Gastrocnemius medialis (tissue), 4 donors: Measurements from ENCODE around the gene PFKFB4. TPM values are rescaled to one million over a fixed set of nuclear protein-coding genes. Genes with fewer than 3 reads are reported as not detected.

Experiments
- ATAC-seq, 2 donors: fragments of 150-250 bp; one replicate each; pipeline ENCODE4 v1.9.1; 2016
- DNase-seq, 2 donors: peaks; one replicate each; pipeline ENCODE4 v3.0.0-alpha.2; 2019
- H3K27ac ChIP-seq, 4 donors: fragments of 200-600 bp; sonication (generic); 1 replicate in 1 of 4; 2 replicates in 3 of 4; pipeline ENCODE4 v1.5.1; 2016 to 2018; ENCODE audit warnings: mild to moderate bottlenecking in 2 of 4, moderate library complexity in 1 of 4
- H3K27me3 ChIP-seq, 3 donors: fragments of 200-600 bp; sonication (generic) in 2 of 3; 1 replicate in 1 of 3; 2 replicates in 2 of 3; pipeline versions ENCODE4 v1.5.1 to v1.6.0; 2016 to 2019; ENCODE audit warnings: mild to moderate bottlenecking in 1 of 3, moderate library complexity in 1 of 3
- H3K36me3 ChIP-seq, 2 donors: fragments of 200-600 bp; sonication (generic) in 1 of 2; one replicate each; pipeline ENCODE4 v1.5.1; 2017 to 2018
- H3K4me1 ChIP-seq, 2 donors: fragments of 200-600 bp; sonication (generic) in 1 of 2; one replicate each; pipeline ENCODE4 v1.5.1; 2016 to 2017; ENCODE audit warnings: mild to moderate bottlenecking in 2 of 2
- H3K4me3 ChIP-seq, 4 donors: fragments of 200-600 bp; sonication (generic) in 3 of 4; 1 replicate in 1 of 4; 2 replicates in 3 of 4; pipeline ENCODE4 v1.5.1; 2016 to 2019; ENCODE audit warnings: mild to moderate bottlenecking in 2 of 4
- H3K9me3 ChIP-seq, 3 donors: fragments of 200-600 bp; sonication (generic) in 2 of 3; 1 replicate in 1 of 3; 2 replicates in 2 of 3; pipeline ENCODE4 v1.5.1; 2016 to 2019
- CTCF ChIP-seq, 5 experiments: fragments of 450-650 bp in 3 of 5; fragments of 200-600 bp in 2 of 5; sonication (generic) in 2 of 5; IDR thresholded peaks in 4 of 5; conservative IDR thresholded peaks in 1 of 5; 1 replicate in 4 of 5; 2 replicates in 1 of 5; pipeline ENCODE4 v1.5.1; 2016 to 2019; ENCODE audit warnings: antibody characterized with exemption in 5 of 5, mild to moderate bottlenecking in 3 of 5, moderate library complexity in 3 of 5
- POLR2A ChIP-seq, 2 donors: fragments of 450-650 bp; IDR thresholded peaks; one replicate each; pipeline ENCODE4 v1.6.1; 2017; ENCODE audit warnings: antibody characterized with exemption in 2 of 2, mild to moderate bottlenecking in 2 of 2, moderate library complexity in 2 of 2
- in situ Hi-C, 4 donors: fragments of 200-750 bp; cut with MboI; loops; one replicate each; pipeline versions ENCODE4 v1.15.0 to v1.8.0; 2017; ENCODE audit warnings: low sequenced_read_pairs in 4 of 4
- intact Hi-C: fragments of 100-400 bp; cut with DNase I; formaldehyde crosslinking; loops from one replicate; pipeline ENCODE4 v1.15.1; 2023; ENCODE audit warnings: low total_unique reads
- total RNA-seq, 4 donors: library from RNA; depleted of rRNA; stranded (reverse); fragments of >200 nt; gene quantifications; one replicate each; pipeline versions ENCODE4 v1.1.0 to v1.2.3, GENCODE V29; 2016

PFKFB4 gene
- total RNA-seq, 4 donors from 2014 or later = 0.87 to 2.6 (median 1.7) TPM

GRCh38 chr3:48472923-48473616 is 83.5 kb downstream of the PFKFB4 start:
- peak overlapping the region; percentile 62 to 79 (median 65) for H3K4me3 ChIP-seq
- H3K4me1 ChIP-seq = peaks cover 30 to 31% of the 10 kb centered on the region in 2 donors
- ATAC-seq = peak; percentile 78 to 81
- no peaks in the 10 kb centered on the region for H3K9me3 ChIP-seq
- H3K27me3 ChIP-seq = no peaks in the 10 kb centered on the region
- intact Hi-C loops = no loop called here
- peak overlapping the region; percentile 87 to 100 (median 90) for H3K27ac ChIP-seq
- DNase-seq = peak; percentile 66 to 75
- TF ChIP-seq CTCF (IDR thresholded peaks at IDR 0.05 in 4 of 5, conservative IDR thresholded peaks at IDR 0.05 in 1 of 5) = peak; percentile 22 to 56 (median 42)
- TF ChIP-seq POLR2A (IDR thresholded peaks at IDR 0.05) = peak; percentile 45 to 76
- peaks cover 0 to 9% of the 10 kb centered on the region in 2 donors for H3K36me3 ChIP-seq
- in situ Hi-C loops = no loop called here

DNA sequence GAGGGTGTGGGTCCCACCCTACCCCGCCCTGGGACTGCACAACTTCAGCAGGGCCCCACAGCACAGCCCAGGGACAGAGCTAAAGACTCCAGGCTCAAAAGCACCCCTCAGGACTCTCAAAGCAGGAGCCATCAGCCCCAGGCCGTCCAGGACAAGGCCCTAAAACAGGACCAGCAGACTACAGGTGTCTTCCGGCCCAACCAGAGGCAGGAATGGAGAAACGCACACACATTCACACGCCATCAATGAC is 84.0 kb downstream of the PFKFB4 start:
- H3K36me3 ChIP-seq = peaks cover 0 to 10% of the 10 kb centered on the region in 2 donors
- intact Hi-C loops (no loop called here), in situ Hi-C loops (no loop called here)
- no peaks in the 10 kb centered on the region for H3K9me3 ChIP-seq
- H3K27ac ChIP-seq = peak overlapping the region; percentile 87 to 100 (median 90)
- no peaks in the 10 kb centered on the region for H3K27me3 ChIP-seq
- H3K4me3 ChIP-seq = peak overlapping the region; percentile 62 to 79 (median 65)
- no peak for TF ChIP-seq POLR2A (IDR thresholded peaks at IDR 0.05)
- no peak for TF ChIP-seq CTCF (IDR thresholded peaks at IDR 0.05 in 4 of 5, conservative IDR thresholded peaks at IDR 0.05 in 1 of 5)
- ATAC-seq (peak in 1 of 2 donors; percentile 35), DNase-seq (no peak)
- peaks cover 35 to 36% of the 10 kb centered on the region in 2 donors for H3K4me1 ChIP-seq

DNA sequence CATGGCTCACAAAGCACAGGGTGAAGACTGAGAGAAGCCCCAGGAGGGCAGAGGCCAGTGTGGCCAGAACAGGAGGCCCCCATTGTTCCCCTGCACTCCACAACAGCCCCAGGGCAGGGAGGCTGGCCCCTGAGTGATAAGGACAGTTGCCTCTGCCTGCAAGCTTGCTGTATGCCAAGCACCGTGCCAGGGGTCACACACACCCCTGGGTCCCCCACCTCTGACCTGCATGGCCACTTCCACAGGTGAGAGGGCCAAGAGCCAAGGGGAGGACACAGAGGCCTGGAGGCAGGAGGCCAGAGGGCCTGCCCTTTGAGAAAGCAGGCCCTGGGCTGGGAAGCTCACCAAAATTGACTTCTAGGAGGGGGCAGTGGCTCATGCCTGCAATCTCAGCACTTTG is 86.3 kb downstream of the PFKFB4 start:
- peak overlapping the region in 3 of 4 donors; percentile 23 to 100 (median 55) for H3K27ac ChIP-seq
- intact Hi-C loops = no loop called here
- DNase-seq (no peak), ATAC-seq (no peak)
- in situ Hi-C loops = no loop called here
- TF ChIP-seq POLR2A (IDR thresholded peaks at IDR 0.05) (no peak), CTCF (IDR thresholded peaks at IDR 0.05 in 4 of 5, conservative IDR thresholded peaks at IDR 0.05 in 1 of 5) (no peak)
- H3K36me3 ChIP-seq = peaks cover 0 to 10% of the 10 kb centered on the region in 2 donors
- peaks cover 50 to 52% of the 10 kb centered on the region in 2 donors for H3K4me1 ChIP-seq
- no peaks in the 10 kb centered on the region for H3K9me3 ChIP-seq
- no peaks in the 10 kb centered on the region for H3K27me3 ChIP-seq
- no peak overlapping the region for H3K4me3 ChIP-seq

GRCh38 chr3:48469046-48469915 is 87.3 kb downstream of the PFKFB4 start:
- Histone ChIP-seq H3K36me3 (peaks cover 0 to 10% of the 10 kb centered on the region in 2 donors), H3K27me3 (no peaks in the 10 kb centered on the region), H3K4me3 (no peak overlapping the region), H3K4me1 (peaks cover 55 to 57% of the 10 kb centered on the region in 2 donors), H3K27ac (peak overlapping the region in 2 of 4 donors; percentile 100), H3K9me3 (no peaks in the 10 kb centered on the region)
- DNase-seq (peak in 1 of 2 donors; percentile 17), ATAC-seq (no peak)
- intact Hi-C loops = loop anchor here (5.0 kb wide), 2 partner anchors 138 to 218 kb away; partner anchors contain the start of genes NCKIPSD and UQCRC1
- no peak for TF ChIP-seq POLR2A (IDR thresholded peaks at IDR 0.05)
- no peak for TF ChIP-seq CTCF (IDR thresholded peaks at IDR 0.05 in 4 of 5, conservative IDR thresholded peaks at IDR 0.05 in 1 of 5)
- in situ Hi-C loops = loop anchor here in 2 of 4 donors (5.0 to 10.0 kb wide), 2 partner anchors 76 to 88 kb away; partner anchors contain the start of gene PFKFB4 (in 1 of the 2)
